Gastroesophageal sphincter (tissue), 3 donors: ENCODE data around the gene CTNNA2.

ENCODE experiments used
- CTCF ChIP-seq, 4 experiments: fragments of 200-600 bp in 2 of 4; fragments of 450-650 bp in 2 of 4; sonication (generic) in 1 of 4; IDR thresholded peaks; one replicate each; pipeline ENCODE4 v1.5.1; 2017 to 2019; ENCODE audit warnings: antibody characterized with exemption in 4 of 4, mild to moderate bottlenecking in 2 of 4, moderate library complexity in 2 of 4
- EP300 ChIP-seq: sonication (generic); formaldehyde crosslinking; IDR thresholded peaks from one replicate; pipeline ENCODE4 v1.6.1; 2017; ENCODE audit warnings: antibody characterized with exemption, mild to moderate bottlenecking
- POLR2A ChIP-seq, 2 donors: fragments of 450-650 bp; IDR thresholded peaks; one replicate each; pipeline ENCODE4 v1.6.1; 2017; ENCODE audit warnings: antibody characterized with exemption in 2 of 2, mild to moderate bottlenecking in 2 of 2, moderate library complexity in 1 of 2
- POLR2AphosphoS5 ChIP-seq: sonication (generic); formaldehyde crosslinking; IDR thresholded peaks from one replicate; pipeline ENCODE4 v1.6.1; 2017; ENCODE audit warnings: antibody characterized with exemption

DNA sequence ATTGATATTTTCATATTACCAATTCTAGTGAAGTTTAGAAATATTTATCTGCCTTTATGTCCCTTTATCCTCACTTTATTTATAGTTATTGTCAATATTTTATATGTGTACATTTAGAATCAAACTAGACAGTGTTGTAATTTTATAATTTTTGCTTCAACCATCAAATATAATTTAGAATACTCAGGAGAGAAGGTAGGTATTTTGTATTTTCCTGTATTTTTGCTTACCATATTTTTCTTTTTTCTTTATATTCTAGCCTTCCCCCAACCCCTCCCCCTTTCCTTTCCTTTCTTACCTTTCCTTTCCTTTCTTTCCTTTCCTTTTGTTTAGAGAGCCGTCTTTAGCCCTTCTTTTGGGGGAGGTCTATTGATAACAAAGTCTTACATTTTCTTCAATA is 651.5 kb downstream of the CTNNA2 start:
- no peak for TF ChIP-seq CTCF (IDR thresholded peaks at IDR 0.05)
- TF ChIP-seq EP300: no peak
- no peak for TF ChIP-seq POLR2A (IDR thresholded peaks at IDR 0.05)
- no peak for TF ChIP-seq POLR2AphosphoS5
